Liver (tissue), 9 donors: ENCODE results near the gene CITED1. TPM values are rescaled to one million over a fixed set of nuclear protein-coding genes. Genes with fewer than 3 reads are reported as not detected.

Source experiments
- DNase-seq: peaks from one replicate; pipeline ENCODE4 v3.0.0-alpha.2; 2017; ENCODE audit warnings: low spot score
- H3K27ac ChIP-seq, 2 donors: one replicate each; pipeline ENCODE4 v1.7.0; 2013; ENCODE audit warnings: inconsistent platforms in 2 of 2, low read length in 2 of 2, control low read depth in 1 of 2, low read depth in 1 of 2, mild to moderate bottlenecking in 1 of 2
- H3K27me3 ChIP-seq, 4 donors: one replicate each; pipeline versions ENCODE4 v1.6.1 to v1.7.0; 2013; ENCODE audit warnings: low read length in 3 of 4, inconsistent platforms in 1 of 4, mild to moderate bottlenecking in 1 of 4, moderate library complexity in 1 of 4; ENCODE audit not compliant: control insufficient read depth in 4 of 4, insufficient read depth in 4 of 4
- H3K36me3 ChIP-seq, 4 donors: one replicate each; pipeline versions ENCODE4 v1.6.1 to v1.7.0; 2013; ENCODE audit warnings: low read length in 3 of 4, mild to moderate bottlenecking in 3 of 4, low read depth in 1 of 4, moderate library complexity in 1 of 4; ENCODE audit not compliant: control insufficient read depth in 4 of 4, insufficient read depth in 3 of 4
- H3K4me1 ChIP-seq, 4 donors: one replicate each; pipeline versions ENCODE4 v1.6.1 to v1.7.0; 2013; ENCODE audit warnings: low read length in 3 of 4, mild to moderate bottlenecking in 3 of 4, moderate library complexity in 1 of 4; ENCODE audit not compliant: control insufficient read depth in 4 of 4, insufficient read depth in 4 of 4
- H3K4me3 ChIP-seq, 3 donors: one replicate each; pipeline versions ENCODE4 v1.6.1 to v1.7.0; 2013; ENCODE audit warnings: low read length in 3 of 3, control low read depth in 1 of 3, low read depth in 1 of 3, mild to moderate bottlenecking in 1 of 3
- H3K9ac ChIP-seq, 2 donors: one replicate each; pipeline ENCODE4 v1.7.0; 2013; ENCODE audit warnings: low read length in 2 of 2, mild to moderate bottlenecking in 2 of 2, moderate library complexity in 2 of 2, control low read depth in 1 of 2, low read depth in 1 of 2
- H3K9me3 ChIP-seq, 4 donors: one replicate each; pipeline versions ENCODE4 v1.6.1 to v1.7.0; 2013; ENCODE audit warnings: low read length in 3 of 4; ENCODE audit not compliant: control insufficient read depth in 4 of 4
- CTCF ChIP-seq: fragments of 150-350 bp; IDR thresholded peaks from 2 replicates; pipeline ENCODE4 v1.5.1; 2017; ENCODE audit warnings: improper control_type of control experiment, low read depth, low read length; ENCODE audit not compliant: missing input control
- FOXA1 ChIP-seq: IDR thresholded peaks from 2 replicates; pipeline ENCODE4 v1.6.1; 2016; ENCODE audit warnings: antibody characterized with exemption
- FOXA2 ChIP-seq: IDR thresholded peaks from 2 replicates; pipeline ENCODE4 v1.6.1; 2016; ENCODE audit warnings: antibody characterized with exemption
- GABPA ChIP-seq, 2 donors: IDR thresholded peaks in 1 of 2; conservative IDR thresholded peaks in 1 of 2; 2 replicates each; pipeline ENCODE4 v1.6.1; 2016; ENCODE audit warnings: antibody characterized with exemption in 2 of 2, mild to moderate bottlenecking in 1 of 2, moderate library complexity in 1 of 2
- HNF4A ChIP-seq, 2 donors: conservative IDR thresholded peaks; 2 replicates each; pipeline ENCODE4 v1.6.1; 2016; ENCODE audit warnings: antibody characterized with exemption in 2 of 2, mild to moderate bottlenecking in 2 of 2
- HNF4G ChIP-seq: IDR thresholded peaks from 2 replicates; pipeline ENCODE4 v1.6.1; 2016; ENCODE audit warnings: antibody characterized with exemption
- JUND ChIP-seq, 2 donors: IDR thresholded peaks; 2 replicates each; pipeline ENCODE4 v1.6.1; 2016; ENCODE audit warnings: antibody characterized with exemption in 2 of 2
- NR2F2 ChIP-seq: IDR thresholded peaks from 2 replicates; pipeline ENCODE4 v1.6.1; 2016; ENCODE audit warnings: antibody characterized with exemption
- RAD21 ChIP-seq, 2 donors: IDR thresholded peaks; 2 replicates each; pipeline ENCODE4 v1.6.1; 2016; ENCODE audit warnings: antibody characterized with exemption in 2 of 2, mild to moderate bottlenecking in 2 of 2
- REST ChIP-seq: IDR thresholded peaks from 2 replicates; pipeline ENCODE4 v1.6.1; 2016; ENCODE audit warnings: antibody characterized with exemption, mild to moderate bottlenecking
- RXRA ChIP-seq, 2 donors: IDR thresholded peaks; 2 replicates each; pipeline ENCODE4 v1.6.1; 2017 to 2018; ENCODE audit warnings: antibody characterized with exemption in 2 of 2, mild to moderate bottlenecking in 1 of 2
- SP1 ChIP-seq: IDR thresholded peaks from 2 replicates; pipeline ENCODE4 v1.6.1; 2018; ENCODE audit warnings: antibody characterized with exemption, mild to moderate bottlenecking
- TAF1 ChIP-seq: conservative IDR thresholded peaks from 2 replicates; pipeline ENCODE4 v1.6.1; 2016; ENCODE audit warnings: antibody characterized with exemption, mild to moderate bottlenecking
- YY1 ChIP-seq: IDR thresholded peaks from 2 replicates; pipeline ENCODE4 v1.6.1; 2016; ENCODE audit warnings: antibody characterized with exemption, mild to moderate bottlenecking
- WGBS: extraction: QIAGEN DNeasy Blood & Tissue Kit; methylation state at CpG from one replicate; pipeline ENCODE4 v1.1.7; 2013; 5-methylcytosine and 5-hydroxymethylcytosine counted together
- polyA plus RNA-seq, 2 donors: library from polyadenylated mRNA; stranded (reverse) in 1 of 2; unstranded in 1 of 2; fragments of 200-250 nt in 1 of 2; fragments of >200 nt in 1 of 2; fragmentation: Nextera tagmentation in 1 of 2; extraction: Ambion mirVana in 1 of 2; gene quantifications; one replicate each; pipeline versions ENCODE4 v1.2.1 to v1.2.3, GENCODE V29; 2013 to 2015
- total RNA-seq, 2 donors: library from RNA; depleted of rRNA; stranded (reverse); fragments of >200 nt; gene quantifications; one replicate each; pipeline ENCODE4 v1.2.3, GENCODE V29; 2014
- TF ChIP-seq, protein P1 (sequence below): IDR thresholded peaks from 2 replicates; pipeline ENCODE4 v1.6.1; 2016; ENCODE audit warnings: antibody characterized with exemption
- TF ChIP-seq, protein P2 (sequence below): IDR thresholded peaks from 2 replicates; pipeline ENCODE4 v1.6.1; 2016; ENCODE audit warnings: antibody characterized with exemption
- TF ChIP-seq, protein P3 (sequence below): IDR thresholded peaks from 2 replicates; pipeline ENCODE4 v1.6.1; 2016; ENCODE audit warnings: antibody characterized with exemption
- donor health status: healthy.
- donor health status: healthy.
- donor health status: healthy.
- donor health status: healthy.
- donor health status: healthy.

CITED1 gene
- total and polyA plus RNA-seq, 4 donors: 0.09 TPM; not detected in 3

DNA sequence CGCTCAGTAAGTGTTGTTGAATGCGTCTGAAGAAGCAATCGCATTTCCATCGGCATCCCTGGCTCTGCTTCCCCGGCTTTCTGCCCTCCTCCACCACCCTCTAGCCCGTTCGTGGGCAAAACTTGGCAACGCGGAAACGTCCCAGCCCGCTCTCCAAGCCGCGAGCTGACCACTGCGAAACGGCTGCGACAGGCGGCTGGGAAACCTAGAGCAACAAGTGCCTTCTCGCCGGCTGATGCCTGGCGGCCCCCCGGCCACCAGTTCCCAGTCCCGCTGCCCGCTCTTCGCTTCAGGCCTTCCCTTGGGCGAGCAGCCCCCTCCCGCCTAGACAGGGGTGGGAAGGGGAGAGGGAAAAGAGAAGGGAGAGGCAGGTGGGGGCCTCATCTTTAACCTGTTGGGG, 837 bp downstream of the CITED1 start:
- Histone ChIP-seq H3K27me3 (peaks cover 0 to 11% (median 0%) of the 10 kb centered on the region in 4 donors), H3K36me3 (no peaks in the 10 kb centered on the region), H3K27ac (no peak overlapping the region), H3K9me3 (no peaks in the 10 kb centered on the region), H3K4me3 (peak overlapping the region in 1 of 3 donors; percentile 19), H3K4me1 (peaks cover 6 to 39% (median 23%) of the 10 kb centered on the region in 4 donors), H3K9ac (no peak overlapping the region)
- WGBS: 5% methylated on average over 26 of the region's 26 CpGs
- DNase-seq: no peak
- TF ChIP-seq CTCF (no peak), FOXA1 (no peak), TAF1 (no peak), REST (no peak), HNF4G (no peak), YY1 (no peak), RAD21 (IDR thresholded peaks at IDR 0.05) (no peak), FOXA2 (no peak), GABPA (IDR thresholded peaks at IDR 0.05 in 1 of 2, conservative IDR thresholded peaks at IDR 0.05 in 1 of 2) (no peak)
- TF ChIP-seq, protein P1, sequence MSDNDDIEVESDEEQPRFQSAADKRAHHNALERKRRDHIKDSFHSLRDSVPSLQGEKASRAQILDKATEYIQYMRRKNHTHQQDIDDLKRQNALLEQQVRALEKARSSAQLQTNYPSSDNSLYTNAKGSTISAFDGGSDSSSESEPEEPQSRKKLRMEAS: no peak
- TF ChIP-seq, protein P2, sequence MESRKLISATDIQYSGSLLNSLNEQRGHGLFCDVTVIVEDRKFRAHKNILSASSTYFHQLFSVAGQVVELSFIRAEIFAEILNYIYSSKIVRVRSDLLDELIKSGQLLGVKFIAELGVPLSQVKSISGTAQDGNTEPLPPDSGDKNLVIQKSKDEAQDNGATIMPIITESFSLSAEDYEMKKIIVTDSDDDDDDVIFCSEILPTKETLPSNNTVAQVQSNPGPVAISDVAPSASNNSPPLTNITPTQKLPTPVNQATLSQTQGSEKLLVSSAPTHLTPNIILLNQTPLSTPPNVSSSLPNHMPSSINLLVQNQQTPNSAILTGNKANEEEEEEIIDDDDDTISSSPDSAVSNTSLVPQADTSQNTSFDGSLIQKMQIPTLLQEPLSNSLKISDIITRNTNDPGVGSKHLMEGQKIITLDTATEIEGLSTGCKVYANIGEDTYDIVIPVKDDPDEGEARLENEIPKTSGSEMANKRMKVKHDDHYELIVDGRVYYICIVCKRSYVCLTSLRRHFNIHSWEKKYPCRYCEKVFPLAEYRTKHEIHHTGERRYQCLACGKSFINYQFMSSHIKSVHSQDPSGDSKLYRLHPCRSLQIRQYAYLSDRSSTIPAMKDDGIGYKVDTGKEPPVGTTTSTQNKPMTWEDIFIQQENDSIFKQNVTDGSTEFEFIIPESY: no peak

- no peak overlapping the region for H3K27ac ChIP-seq
- H3K36me3 ChIP-seq: no peaks in the 10 kb centered on the region
- H3K9me3 ChIP-seq: no peaks in the 10 kb centered on the region
- WGBS: 87% methylated on average over 9 of the region's 9 CpGs
- peaks cover 0 to 2% (median 0%) of the 10 kb centered on the region in 4 donors for H3K27me3 ChIP-seq
- H3K4me3 ChIP-seq: no peak overlapping the region
- H3K4me1 ChIP-seq: peaks cover 0 to 16% (median 9%) of the 10 kb centered on the region in 4 donors
- no peak for DNase-seq
- no peak overlapping the region for H3K9ac ChIP-seq
- no peak for TF ChIP-seq FOXA1
- TF ChIP-seq GABPA (IDR thresholded peaks at IDR 0.05 in 1 of 2, conservative IDR thresholded peaks at IDR 0.05 in 1 of 2): no peak
- TF ChIP-seq HNF4A (conservative IDR thresholded peaks at IDR 0.05): no peak
- TF ChIP-seq, protein P2: no peak
- TF ChIP-seq FOXA2: no peak
- no peak for TF ChIP-seq SP1
- TF ChIP-seq YY1: no peak
- TF ChIP-seq REST: no peak
- TF ChIP-seq, protein P3, sequence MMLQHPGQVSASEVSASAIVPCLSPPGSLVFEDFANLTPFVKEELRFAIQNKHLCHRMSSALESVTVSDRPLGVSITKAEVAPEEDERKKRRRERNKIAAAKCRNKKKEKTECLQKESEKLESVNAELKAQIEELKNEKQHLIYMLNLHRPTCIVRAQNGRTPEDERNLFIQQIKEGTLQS: no peak
- no peak for TF ChIP-seq HNF4G
- TF ChIP-seq JUND (IDR thresholded peaks at IDR 0.05): no peak
- TF ChIP-seq NR2F2: no peak
- no peak for TF ChIP-seq RXRA (IDR thresholded peaks at IDR 0.05)
Observed at GRCh38 chrX:72301781-72302180, 3.9 kb downstream of the CITED1 start.
